ENCODE measurements around the gene CPSF3. TPM values are rescaled to one million over a fixed set of nuclear protein-coding genes. Genes with fewer than 3 reads are reported as not detected.
A peak's percentile ranks its signal among the peaks of the same experiment; 100 is the strongest.

The CPSF3 gene
- total and polyA plus RNA-seq, 2 of the 4 experiments (the other 2 are of a cell fraction) = 29.2 to 64.5 TPM

DNA sequence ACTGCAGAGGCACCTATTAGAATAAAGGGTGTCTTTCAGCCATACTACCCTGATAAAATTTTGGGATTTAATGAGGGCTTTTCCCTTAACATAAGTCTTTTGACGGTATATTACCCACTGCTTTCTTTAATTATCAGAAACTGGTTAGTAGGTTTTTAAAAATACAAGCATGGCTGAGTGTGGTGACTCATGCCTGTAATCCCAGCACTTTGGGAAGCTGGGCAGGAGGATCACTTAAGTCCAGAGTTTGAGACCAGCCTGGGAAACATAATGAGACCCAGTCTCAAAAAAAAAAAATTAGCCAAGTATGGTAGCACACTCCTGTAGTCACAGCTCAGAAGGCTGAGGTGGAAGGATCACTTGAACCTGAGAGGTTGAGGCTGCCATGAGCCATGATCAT is 16.1 kb downstream of the CPSF3 start:
- ChIA-PET POLR2A (ENCODE audit: unreplicated experiment) (interaction anchor here (0.7 kb wide), 1 partner anchor 355 kb away, joined by 3 read pairs; no protein-coding TSS in a partner anchor), CTCF (interaction anchor here (0.8 kb wide), 1 partner anchor 9 kb away, joined by 3 read pairs; no protein-coding TSS in a partner anchor)
- DNase-seq = peak; percentile 61
- no TSS peak for BruUV-seq (replicated peaks)
- peaks cover 11% of the 10 kb centered on the region for H3K4me1 ChIP-seq (ENCODE audit: control insufficient read depth, insufficient read depth, low read length)
- TF ChIP-seq FOS (IDR thresholded peaks at IDR 0.05; ENCODE audit: low read depth, low read length) (peak; percentile 59; the same call in 1 of the 2 replicates), RFX5 (IDR thresholded peaks at IDR 0.05; ENCODE audit: low read depth, low read length) (no peak)
- H3K9me3 ChIP-seq (ENCODE audit: control insufficient read depth, insufficient read depth, low read length) = no peaks in the 10 kb centered on the region
- H2BK15ac ChIP-seq (ENCODE audit: low read depth, low read length) = peak overlapping the region; percentile 100; the same call in 1 of the 3 replicates
- peak overlapping the region; percentile 100 for H2BK120ac ChIP-seq (ENCODE audit: low read depth, low read length)
- peak overlapping the region; percentile 99 for H3K23ac ChIP-seq (ENCODE audit: low read depth, low read length)
- peak overlapping the region; percentile 100 for H2BK5ac ChIP-seq (ENCODE audit: low read depth, low read length, poor library complexity, severe bottlenecking)
- peak overlapping the region; percentile 100 for H2AK5ac ChIP-seq (ENCODE audit: low read depth, low read length)
- peak overlapping the region; percentile 100 for H3K27ac ChIP-seq (ENCODE audit: insufficient read depth, low read length)
- peaks cover 13% of the 10 kb centered on the region; the same call in 1 of the 2 replicates for H4K20me1 ChIP-seq (ENCODE audit: insufficient read depth, low read length)
- H3K36me3 ChIP-seq (ENCODE audit: control insufficient read depth, insufficient read depth, low read length) = peaks cover 20% of the 10 kb centered on the region
- H3K56ac ChIP-seq (ENCODE audit: extremely low read depth, insufficient read depth, low read length) = peak overlapping the region; percentile 87; the same call in 1 of the 2 replicates
- peaks cover 7% of the 10 kb centered on the region; the same call in 1 of the 2 replicates for H3K9me1 ChIP-seq (ENCODE audit: insufficient read depth, low read length)
- WGBS, 2 experiments (ENCODE audit: extremely low coverage in 2 of 2, insufficient read length in 1 of 2) = no CpG with 5 or more reads among the region's 1 CpG
- H3K27me3 ChIP-seq (ENCODE audit: control insufficient read depth, insufficient read depth, low read length) = no peaks in the 10 kb centered on the region
- peaks cover 4% of the 10 kb centered on the region in 2 experiments; a peak in 3 of 4 replicates for H3K79me1 ChIP-seq (ENCODE audit: low read depth in 1 of 2, low read length in 2 of 2)
- peak overlapping the region; percentile 88 for H3K4me2 ChIP-seq (ENCODE audit: low read depth, low read length)
- peak overlapping the region; percentile 85 for H2AK9ac ChIP-seq (replicated peaks; ENCODE audit: low read depth, low read length, poor library complexity)
- peak overlapping the region; percentile 100 for H3K18ac ChIP-seq (ENCODE audit: low read depth, low read length)
- peak overlapping the region; percentile 100 for H3K4ac ChIP-seq (ENCODE audit: low read depth, low read length)
- peak overlapping the region; percentile 100 for H3K14ac ChIP-seq (replicated peaks; ENCODE audit: low read depth, low read length)
- peak overlapping the region; percentile 82 to 100 for H4K8ac ChIP-seq (ENCODE audit: low read depth in 2 of 2, low read length in 2 of 2)
- peak overlapping the region; percentile 71 for H2AFZ ChIP-seq (replicated peaks; ENCODE audit: low read length, poor library complexity)
- peak overlapping the region; percentile 77 for H3K9ac ChIP-seq (ENCODE audit: low read depth, low read length)
- in situ Hi-C loops (cut with MboI; ENCODE audit: low sequenced_read_pairs) = no loop called here
- H4K91ac ChIP-seq (ENCODE audit: insufficient read depth, low read depth, low read length) = peak overlapping the region; percentile 99
- no peak overlapping the region for H3K4me3 ChIP-seq (ENCODE audit: insufficient read depth, low read depth, low read length)
- intact Hi-C loops (cut with micrococcal nuclease) = no loop called here
- H4K5ac ChIP-seq (ENCODE audit: low read depth, low read length) = peak overlapping the region; percentile 100
- ATAC-seq (ENCODE audit: low read depth) = peak; percentile 25
- peak overlapping the region; percentile 100 for H2BK20ac ChIP-seq (ENCODE audit: low read depth, low read length)
- dilution Hi-C loops (cut with HindIII; ENCODE audit: low sequenced_read_pairs, unreplicated experiment) = no loop called here

Measured in IMR-90 (cell line).